Heart left ventricle (tissue), 16 donors: ENCODE results near the gene KRTAP5-5. TPM values are rescaled to one million over a fixed set of nuclear protein-coding genes. Genes with fewer than 3 reads are reported as not detected.
A peak's percentile ranks its signal among the peaks of the same experiment; 100 is the strongest.
"Not testable (repeated sequence)": the region's sequence is repeated elsewhere in the genome, so short reads cannot be mapped to it uniquely, and the experiment has no call there.

Experiments
- ATAC-seq, 4 donors: fragments of 200-7000 bp; cut with Tn5 transposase; one replicate each; pipeline ENCODE4 v1.9.1; 2020 to 2022; ENCODE audit warnings: moderate library complexity in 4 of 4, mild to moderate bottlenecking in 3 of 4, moderate number of reproducible peaks in 1 of 4
- DNase-seq, 5 donors: peaks; one replicate each; pipeline ENCODE4 v3.0.0-alpha.2; 2020
- H3K27ac ChIP-seq, 12 donors: fragments of 200-600 bp; sonication (generic) in 4 of 12; one replicate each; pipeline versions ENCODE4 v1.5.0 to v1.8.0; 2016 to 2022; ENCODE audit warnings: mild to moderate bottlenecking in 2 of 12
- H3K27me3 ChIP-seq, 9 donors: fragments of 200-600 bp; sonication (generic) in 2 of 9; one replicate each; pipeline versions ENCODE4 v1.5.1 to v1.8.0; 2016 to 2022; ENCODE audit warnings: mild to moderate bottlenecking in 3 of 9
- H3K36me3 ChIP-seq, 9 donors: fragments of 200-600 bp; sonication (generic) in 2 of 9; one replicate each; pipeline versions ENCODE4 v1.5.0 to v1.8.0; 2018 to 2022; ENCODE audit warnings: mild to moderate bottlenecking in 2 of 9
- H3K4me1 ChIP-seq, 12 donors: fragments of 200-600 bp; sonication (generic) in 4 of 12; one replicate each; pipeline versions ENCODE4 v1.5.0 to v1.8.0; 2016 to 2022; ENCODE audit warnings: mild to moderate bottlenecking in 3 of 12
- H3K4me3 ChIP-seq, 12 donors: fragments of 200-600 bp; sonication (generic) in 4 of 12; one replicate each; pipeline versions ENCODE4 v1.5.0 to v1.8.0; 2017 to 2022; ENCODE audit warnings: mild to moderate bottlenecking in 9 of 12, moderate library complexity in 4 of 12
- H3K9me3 ChIP-seq, 12 donors: fragments of 200-600 bp; sonication (generic) in 4 of 12; one replicate each; pipeline versions ENCODE4 v1.5.0 to v1.8.0; 2016 to 2022; ENCODE audit warnings: mild to moderate bottlenecking in 1 of 12
- POLR2A ChIP-seq, 2 donors: fragments of 450-650 bp; IDR thresholded peaks; one replicate each; pipeline ENCODE4 v1.6.1; 2017; ENCODE audit warnings: antibody characterized with exemption in 2 of 2, mild to moderate bottlenecking in 2 of 2, moderate library complexity in 2 of 2
- WGBS, 4 donors: extraction: QIAGEN DNeasy Blood & Tissue Kit in 2 of 4; methylation state at CpG; one replicate each; pipeline versions ENCODE4 v1.1.5 to v1.1.7; 2013 to 2018; 5-methylcytosine and 5-hydroxymethylcytosine counted together
- intact Hi-C, 10 donors: fragments of 100-400 bp; cut with DNase I; formaldehyde crosslinking; loops; one replicate each; pipeline versions ENCODE4 v1.11.1 to v1.14.2; 2022
- polyA plus RNA-seq, 2 donors: library from polyadenylated mRNA; stranded (reverse); fragments of 200-250 nt; gene quantifications; one replicate each; pipeline ENCODE4 v1.2.3, GENCODE V29; 2013
- total RNA-seq, 9 donors: library from RNA; depleted of rRNA in 2 of 9; stranded (reverse); fragments of >200 nt in 2 of 9; fragmentation: NEBNext Ultra II Directional in 3 of 9; extraction: Animal tissue kit (Norgen Biotek cat#: 25700) in 3 of 9; gene quantifications; one replicate each; pipeline versions ENCODE4 v1.1.0 to v1.2.4, GENCODE V29; 2016 to 2023
- TF ChIP-seq, protein P1 (sequence below), 12 donors: fragments of 200-600 bp; sonication (generic) in 4 of 12; IDR thresholded peaks; one replicate each; pipeline versions ENCODE4 v1.5.0 to v1.8.0; 2018 to 2022; ENCODE audit warnings: antibody characterized with exemption in 12 of 12, mild to moderate bottlenecking in 5 of 12
- donor health status: ischemic (EF 13 %, LVEDD 7.1; RV severe dilation, severe dysfunction).
- donor health status: healthy with polysubstance abuse.
- donor health status: DM: no; HTN: yes; CAD: no.
- donor health status: DM: no; HTN: no; CAD: no.
- donor health status: ischemic (EF 25% LVEDD 6.9; RV normal size, moderate dysfunction).
- donor health status: ischemic (EF 25% LVEDD 5.7; RV mildly dilated, moderate dysfunction).
- donor health status: healthy.
- donor health status: DM: yes; HTN: yes; CAD: no.
- donor health status: ischemic (EF 35%, LVEDD 5.7; RV mildly dilated, moderate dysfunction).
- donor health status: nonischemic (EF 11% LVEDD 7.7; RV severe dilation, severe dysfunction).
- donor health status: DM: yes; HTN: yes; CAD: no.
- donor health status: PGD.
- donor health status: ischemic (EF 29% LVEDD 5.4; RV normal size, mild dysfunction).
- donor health status: nonischemic (EF 23%, LVEDD 6.1; RV moderate dilation, normal function).

Gene KRTAP5-5
- total and polyA plus RNA-seq, 11 donors = not detected

DNA sequence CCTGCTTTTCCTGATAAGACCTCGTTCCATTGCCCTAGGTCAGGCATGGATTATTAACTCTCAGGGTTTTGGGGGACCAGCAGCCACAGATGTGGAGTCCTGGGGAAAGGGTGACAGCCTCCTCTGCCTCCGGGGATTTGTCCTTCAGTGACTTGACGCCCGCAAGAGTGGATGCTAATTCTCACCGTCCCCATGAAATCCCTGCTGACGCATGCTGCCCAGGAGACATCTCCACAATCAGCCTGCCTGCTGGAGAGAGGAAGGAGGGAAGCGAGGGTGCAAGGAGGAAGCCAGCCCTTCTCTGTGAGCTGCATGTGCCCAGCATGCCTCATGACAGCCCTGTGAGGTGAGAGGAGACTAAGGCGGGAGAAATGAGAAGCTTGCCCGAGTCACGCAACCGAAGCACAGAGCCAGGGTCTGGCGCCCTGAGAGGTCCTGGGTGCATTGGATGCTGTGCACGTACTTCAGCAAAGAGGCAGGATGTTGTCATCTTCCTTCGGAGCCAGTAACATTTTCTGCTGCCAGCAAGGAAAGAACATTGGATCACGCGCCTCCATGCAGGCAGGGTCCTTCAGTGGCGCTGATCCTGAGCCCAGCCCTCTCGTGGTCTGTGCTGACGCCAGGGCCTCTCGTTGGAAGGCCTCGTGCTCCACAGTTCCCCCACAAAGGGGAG, 40.1 kb downstream of the KRTAP5-5 start:
- H3K4me3 ChIP-seq = no peak overlapping the region
- peaks cover 0 to 11% (median 0%) of the 10 kb centered on the region in 12 donors for H3K4me1 ChIP-seq
- no peaks in the 10 kb centered on the region for H3K36me3 ChIP-seq
- no peak for DNase-seq
- peak in 2 of 4 donors; percentile 62 to 66 for ATAC-seq
- H3K9me3 ChIP-seq = no peaks in the 10 kb centered on the region
- peaks cover 0 to 32% (median 4%) of the 10 kb centered on the region in 9 donors for H3K27me3 ChIP-seq
- TF ChIP-seq, protein P1, sequence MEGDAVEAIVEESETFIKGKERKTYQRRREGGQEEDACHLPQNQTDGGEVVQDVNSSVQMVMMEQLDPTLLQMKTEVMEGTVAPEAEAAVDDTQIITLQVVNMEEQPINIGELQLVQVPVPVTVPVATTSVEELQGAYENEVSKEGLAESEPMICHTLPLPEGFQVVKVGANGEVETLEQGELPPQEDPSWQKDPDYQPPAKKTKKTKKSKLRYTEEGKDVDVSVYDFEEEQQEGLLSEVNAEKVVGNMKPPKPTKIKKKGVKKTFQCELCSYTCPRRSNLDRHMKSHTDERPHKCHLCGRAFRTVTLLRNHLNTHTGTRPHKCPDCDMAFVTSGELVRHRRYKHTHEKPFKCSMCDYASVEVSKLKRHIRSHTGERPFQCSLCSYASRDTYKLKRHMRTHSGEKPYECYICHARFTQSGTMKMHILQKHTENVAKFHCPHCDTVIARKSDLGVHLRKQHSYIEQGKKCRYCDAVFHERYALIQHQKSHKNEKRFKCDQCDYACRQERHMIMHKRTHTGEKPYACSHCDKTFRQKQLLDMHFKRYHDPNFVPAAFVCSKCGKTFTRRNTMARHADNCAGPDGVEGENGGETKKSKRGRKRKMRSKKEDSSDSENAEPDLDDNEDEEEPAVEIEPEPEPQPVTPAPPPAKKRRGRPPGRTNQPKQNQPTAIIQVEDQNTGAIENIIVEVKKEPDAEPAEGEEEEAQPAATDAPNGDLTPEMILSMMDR (IDR thresholded peaks at IDR 0.05) = no peak
- TF ChIP-seq POLR2A (IDR thresholded peaks at IDR 0.05) = no peak
- no peak overlapping the region for H3K27ac ChIP-seq
- intact Hi-C loops = no loop called here
- 47 to 59% (median 54%) methylated on average over 20 to 21 of the region's 21 CpGs for WGBS, 4 donors

DNA sequence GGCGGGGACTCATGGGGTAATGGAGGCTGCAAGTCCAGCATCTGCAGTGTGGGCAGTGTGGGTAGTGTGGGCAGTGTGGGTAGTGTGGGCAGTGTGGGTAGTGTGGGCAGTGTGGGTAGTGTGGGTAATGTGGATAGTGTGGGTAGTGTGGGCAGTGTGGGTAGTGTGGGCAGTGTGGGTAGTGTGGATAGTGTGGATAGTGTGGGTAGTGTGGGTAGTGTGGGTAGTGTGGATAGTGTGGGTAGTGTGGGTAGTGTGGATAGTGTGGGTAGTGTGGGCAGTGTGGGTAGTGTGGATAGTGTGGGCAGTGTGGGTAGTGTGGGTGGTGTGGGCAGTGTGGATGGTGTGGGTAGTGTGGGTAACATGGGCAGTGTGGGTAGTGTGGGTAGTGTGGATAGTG, 40.9 kb downstream of the KRTAP5-5 start:
- H3K9me3 ChIP-seq, DNase-seq, H3K36me3 ChIP-seq, intact Hi-C loops, H3K27ac ChIP-seq, H3K4me3 ChIP-seq, ATAC-seq: not testable (repeated sequence)
- WGBS, 4 donors = 91 to 100% (median 98%) methylated on average over 1 of the region's 1 CpG
- Histone ChIP-seq H3K27me3 (peaks cover 0 to 37% (median 4%) of the 10 kb centered on the region in 9 donors), H3K4me1 (peaks cover 0 to 11% (median 0%) of the 10 kb centered on the region in 12 donors)

DNA sequence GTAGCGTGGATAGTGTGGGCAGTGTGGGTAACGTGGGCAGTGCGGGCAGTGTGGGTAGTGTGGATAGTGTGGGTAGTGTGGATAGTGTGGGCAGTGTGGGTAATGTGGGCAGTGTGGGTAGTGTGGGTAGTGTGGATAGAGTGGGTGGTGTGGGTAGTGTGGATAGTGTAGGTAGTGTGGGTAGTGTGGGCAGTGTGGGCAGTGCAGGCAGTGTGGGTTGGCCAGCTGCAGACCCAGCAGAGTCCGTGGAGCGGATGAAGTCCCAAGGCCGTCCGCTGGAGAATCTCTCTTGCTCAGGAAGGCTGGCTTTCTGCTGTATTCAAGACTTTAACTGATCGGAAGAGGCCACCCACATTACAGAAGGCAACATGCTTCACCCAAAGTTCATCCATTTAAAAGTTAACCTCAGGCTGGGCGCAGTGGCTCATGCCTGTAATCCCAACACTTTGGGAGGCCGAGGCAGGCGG, 41.4 kb downstream of the KRTAP5-5 start:
- Histone ChIP-seq H3K27ac (no peak overlapping the region), H3K4me1 (peaks cover 0 to 11% (median 0%) of the 10 kb centered on the region in 12 donors), H3K4me3 (no peak overlapping the region), H3K27me3 (peaks cover 0 to 37% (median 8%) of the 10 kb centered on the region in 9 donors), H3K9me3 (no peaks in the 10 kb centered on the region), H3K36me3 (no peaks in the 10 kb centered on the region)
- DNase-seq (no peak), ATAC-seq (no peak)
- 88 to 94% (median 91%) methylated on average over 11 of the region's 11 CpGs for WGBS, 4 donors
- TF ChIP-seq, protein P1 (IDR thresholded peaks at IDR 0.05) = no peak
- TF ChIP-seq POLR2A (IDR thresholded peaks at IDR 0.05) = no peak
- intact Hi-C loops = no loop called here

DNA sequence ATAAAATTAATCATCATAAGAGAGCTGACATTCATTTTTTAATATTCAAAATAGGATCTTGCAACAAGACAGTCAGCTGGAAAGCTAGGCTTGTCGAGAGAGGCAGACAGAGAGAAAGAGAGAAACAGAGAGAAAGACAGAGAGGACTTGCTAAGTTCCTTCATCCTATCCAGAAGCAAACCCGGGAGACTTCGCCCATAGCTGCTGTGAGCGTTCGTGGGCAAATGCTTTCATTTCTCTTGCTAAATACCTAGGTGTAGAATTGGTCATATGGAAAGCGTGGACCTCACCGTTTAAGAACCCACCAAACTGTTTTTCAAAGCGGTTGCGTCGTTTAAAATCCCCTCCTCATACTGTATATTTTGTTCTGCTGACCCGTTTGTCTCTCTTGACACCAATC, 42.1 kb downstream of the KRTAP5-5 start:
- intact Hi-C loops = no loop called here
- H3K9me3 ChIP-seq = no peaks in the 10 kb centered on the region
- H3K4me3 ChIP-seq = no peak overlapping the region
- no peak overlapping the region for H3K27ac ChIP-seq
- H3K27me3 ChIP-seq = peaks cover 0 to 39% (median 12%) of the 10 kb centered on the region in 9 donors
- no peaks in the 10 kb centered on the region for H3K36me3 ChIP-seq
- peaks cover 0 to 11% (median 0%) of the 10 kb centered on the region in 12 donors for H3K4me1 ChIP-seq
- DNase-seq (no peak), ATAC-seq (no peak)
- no peak for TF ChIP-seq POLR2A (IDR thresholded peaks at IDR 0.05)
- TF ChIP-seq, protein P1 (IDR thresholded peaks at IDR 0.05) = no peak
- 77 to 86% (median 80%) methylated on average over 11 of the region's 11 CpGs for WGBS, 4 donors
